NCI-H69 (cell line): Measurements from ENCODE around the gene COL10A1.
A peak's percentile ranks its signal among the peaks of the same experiment; 100 is the strongest.

Experiments
- DNase-seq: peaks from one replicate; lab custom pipeline; 2025; lab: John Stamatoyannopoulos, UW

Gene COL10A1

GRCh38 chr6:116126032-116126431 is at the start of gene COL10A1:
COL10A1 (minus strand) TSS chr6:116126132; CDS start chr6:116125492, 640 bp downstream.
- DNase-seq, result no peak

- DNase-seq, result no peak
Observed at GRCh38 chr6:116175344-116175743, 49.4 kb upstream of the COL10A1 start.

- no peak for DNase-seq
Observed at GRCh38 chr6:116173928-116174327, 48.0 kb upstream of the COL10A1 start.

GRCh38 chr6:116170358-116171057 is 44.6 kb upstream of the COL10A1 start:
- DNase-seq, result no peak

GRCh38 chr6:116169880-116170279 is 43.9 kb upstream of the COL10A1 start:
- DNase-seq, result no peak

GRCh38 chr6:116168148-116168547 is 42.2 kb upstream of the COL10A1 start:
- no peak for DNase-seq

- no peak for DNase-seq
Observed at GRCh38 chr6:116166369-116166768, 40.4 kb upstream of the COL10A1 start.

- no peak for DNase-seq
Observed at GRCh38 chr6:116165596-116165995, 39.7 kb upstream of the COL10A1 start.

- DNase-seq, result no peak
Observed at GRCh38 chr6:116159782-116160524, 34.0 kb upstream of the COL10A1 start.

- DNase-seq, result no peak
Observed at GRCh38 chr6:116158641-116159040, 32.7 kb upstream of the COL10A1 start.

GRCh38 chr6:116157391-116157790 is 31.5 kb upstream of the COL10A1 start:
- DNase-seq, result no peak

- DNase-seq, result no peak
Observed at GRCh38 chr6:116156405-116157326, 30.7 kb upstream of the COL10A1 start.

GRCh38 chr6:116154887-116155286 is 29.0 kb upstream of the COL10A1 start:
- no peak for DNase-seq

- DNase-seq, result peak; percentile 1
Observed at GRCh38 chr6:116152620-116153019, 26.7 kb upstream of the COL10A1 start.

GRCh38 chr6:116145803-116146675 is 20.1 kb upstream of the COL10A1 start:
- DNase-seq, result no peak

GRCh38 chr6:116144605-116145004 is 18.7 kb upstream of the COL10A1 start:
- no peak for DNase-seq

GRCh38 chr6:116139917-116140316 is 14.0 kb upstream of the COL10A1 start:
- DNase-seq, result peak; percentile 24

GRCh38 chr6:116136933-116137340 is 11.0 kb upstream of the COL10A1 start:
- DNase-seq, result no peak

- no peak for DNase-seq
Observed at GRCh38 chr6:116136373-116136772, 10.4 kb upstream of the COL10A1 start.

- no peak for DNase-seq
Observed at GRCh38 chr6:116133453-116133852, 7.5 kb upstream of the COL10A1 start.

GRCh38 chr6:116127771-116128493 is 2.0 kb upstream of the COL10A1 start:
- DNase-seq, result peak; percentile 32
